ENCODE measurements around the gene L1CAM. TPM values are rescaled to one million over a fixed set of nuclear protein-coding genes. Genes with fewer than 3 reads are reported as not detected.

The L1CAM gene
- total RNA-seq, 4 donors from 2014 or later, result 5.2 to 7.1 (median 6.1) TPM

DNA sequence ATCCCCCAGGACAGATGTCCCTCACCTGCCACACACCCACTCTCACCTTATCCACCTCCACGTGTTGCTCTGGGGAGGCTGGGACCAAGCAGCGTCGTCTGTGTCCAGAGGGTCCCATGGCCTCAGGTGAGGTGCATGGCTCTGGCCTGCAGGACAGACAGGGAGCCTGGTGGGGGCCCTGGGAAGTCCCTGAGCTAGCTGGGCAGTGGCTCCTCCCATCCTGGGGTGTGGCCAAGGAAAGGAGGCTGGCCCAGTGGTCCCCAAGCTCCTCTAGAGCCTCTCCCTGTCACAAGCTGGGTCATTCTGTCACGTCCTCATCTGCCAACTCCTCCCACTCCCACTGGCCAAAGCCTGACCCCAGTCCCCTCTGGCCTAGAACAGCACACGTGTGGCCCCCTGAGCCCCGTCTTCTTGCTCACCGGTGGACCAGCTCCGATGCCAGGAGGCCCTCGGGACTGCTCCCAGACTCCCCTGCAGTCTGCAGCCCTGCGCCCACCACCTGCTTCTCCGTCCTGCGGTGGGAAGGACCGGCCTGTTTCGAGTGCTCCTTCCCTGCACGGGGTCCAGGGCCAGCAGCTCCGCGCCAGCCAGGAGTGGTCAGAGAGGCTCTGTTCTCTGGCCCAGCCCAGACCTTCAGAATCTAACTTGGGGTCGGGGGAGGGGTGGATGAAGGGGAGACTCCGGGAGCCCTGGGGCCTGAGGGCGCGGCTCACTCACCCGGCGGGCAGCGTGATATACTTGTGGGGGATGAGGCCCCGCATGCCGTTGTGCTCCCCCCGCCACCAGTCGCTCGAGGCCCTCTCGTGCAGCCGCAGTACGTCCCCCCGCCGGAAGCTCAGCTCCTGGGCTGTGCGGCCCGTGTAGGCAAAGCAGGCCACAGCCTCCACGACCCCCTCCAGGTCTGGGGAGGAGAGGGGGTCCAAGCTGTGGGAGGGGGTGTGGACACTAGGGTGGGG lies 23.3 kb upstream of the L1CAM start:
- H3K27ac ChIP-seq, result no peak overlapping the region
- no peak overlapping the region for H3K4me3 ChIP-seq
- no peak for DNase-seq
- TF ChIP-seq EP300 (IDR thresholded peaks at IDR 0.05; ENCODE audit: low read depth) (no peak), POLR2AphosphoS5 (IDR thresholded peaks at IDR 0.05) (no peak), POLR2A (IDR thresholded peaks at IDR 0.05) (no peak)
- TF ChIP-seq, protein P1, sequence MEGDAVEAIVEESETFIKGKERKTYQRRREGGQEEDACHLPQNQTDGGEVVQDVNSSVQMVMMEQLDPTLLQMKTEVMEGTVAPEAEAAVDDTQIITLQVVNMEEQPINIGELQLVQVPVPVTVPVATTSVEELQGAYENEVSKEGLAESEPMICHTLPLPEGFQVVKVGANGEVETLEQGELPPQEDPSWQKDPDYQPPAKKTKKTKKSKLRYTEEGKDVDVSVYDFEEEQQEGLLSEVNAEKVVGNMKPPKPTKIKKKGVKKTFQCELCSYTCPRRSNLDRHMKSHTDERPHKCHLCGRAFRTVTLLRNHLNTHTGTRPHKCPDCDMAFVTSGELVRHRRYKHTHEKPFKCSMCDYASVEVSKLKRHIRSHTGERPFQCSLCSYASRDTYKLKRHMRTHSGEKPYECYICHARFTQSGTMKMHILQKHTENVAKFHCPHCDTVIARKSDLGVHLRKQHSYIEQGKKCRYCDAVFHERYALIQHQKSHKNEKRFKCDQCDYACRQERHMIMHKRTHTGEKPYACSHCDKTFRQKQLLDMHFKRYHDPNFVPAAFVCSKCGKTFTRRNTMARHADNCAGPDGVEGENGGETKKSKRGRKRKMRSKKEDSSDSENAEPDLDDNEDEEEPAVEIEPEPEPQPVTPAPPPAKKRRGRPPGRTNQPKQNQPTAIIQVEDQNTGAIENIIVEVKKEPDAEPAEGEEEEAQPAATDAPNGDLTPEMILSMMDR (IDR thresholded peaks at IDR 0.05), result no peak
- in situ Hi-C loops (cut with MboI; ENCODE audit: low pct_ligation_motif_present in 1 of 4, low pct_unique_long_range_greater_than_20kb in 1 of 4, low sequenced_read_pairs in 3 of 4) (loop anchor here in 1 of 4 donors (25.0 kb wide), 1 partner anchor 97 kb away; no protein-coding TSS in a partner anchor), intact Hi-C loops (cut with DNase I; ENCODE audit: low total_unique reads) (no loop called here)
- H3K4me1 ChIP-seq, result peaks cover 0 to 3% (median under 1%) of the 10 kb centered on the region in 4 donors
- no peaks in the 10 kb centered on the region for H3K36me3 ChIP-seq
- 83% methylated on average over 37 of the region's 37 CpGs; no CpG with 5 or more reads in 1 of the 2 donors for WGBS, 2 donors (ENCODE audit: low coverage in 1 of 2)
- H3K27me3 ChIP-seq, result no peaks in the 10 kb centered on the region
- no peaks in the 10 kb centered on the region for H3K9me3 ChIP-seq

DNA sequence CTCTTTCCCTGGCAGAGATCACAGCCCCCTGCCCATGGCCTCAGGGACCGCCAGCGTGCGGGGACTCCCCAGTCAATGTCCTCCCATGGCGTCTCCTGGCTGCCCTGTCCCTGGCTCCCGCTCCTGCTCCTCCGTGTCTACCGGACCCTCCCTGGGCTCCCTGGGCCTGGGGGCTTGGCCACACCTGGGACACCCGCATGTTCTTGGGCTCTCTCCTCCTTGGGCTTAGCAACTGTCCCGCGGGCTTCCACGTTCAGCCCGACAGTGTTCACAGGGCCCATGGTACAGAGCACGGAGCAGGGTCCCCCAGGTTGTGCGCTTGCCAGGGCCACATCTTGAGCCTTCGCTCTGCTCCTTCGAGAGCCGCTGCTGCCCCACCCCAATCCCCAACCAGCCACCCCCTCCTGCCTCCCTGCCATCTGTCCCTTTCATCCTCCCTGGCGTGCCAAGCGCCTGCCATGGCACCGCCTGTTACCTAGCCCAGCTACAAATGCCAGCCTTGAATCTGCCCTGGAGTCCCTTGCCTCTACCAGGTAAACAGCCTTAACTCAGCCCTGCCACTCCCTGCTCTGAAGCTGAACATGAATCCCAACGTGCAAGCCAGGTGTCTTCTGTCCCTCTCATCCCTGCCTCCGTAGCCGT lies 22.4 kb upstream of the L1CAM start:
- Histone ChIP-seq H3K36me3 (no peaks in the 10 kb centered on the region), H3K27me3 (no peaks in the 10 kb centered on the region), H3K4me3 (no peak overlapping the region), H3K9me3 (no peaks in the 10 kb centered on the region), H3K27ac (no peak overlapping the region), H3K4me1 (peaks cover 0 to 12% (median 2%) of the 10 kb centered on the region in 4 donors)
- DNase-seq, result no peak
- TF ChIP-seq, protein P1 (IDR thresholded peaks at IDR 0.05), result no peak
- TF ChIP-seq EP300 (IDR thresholded peaks at IDR 0.05; ENCODE audit: low read depth), result no peak
- TF ChIP-seq POLR2AphosphoS5 (IDR thresholded peaks at IDR 0.05), result no peak
- TF ChIP-seq POLR2A (IDR thresholded peaks at IDR 0.05), result no peak
- in situ Hi-C loops (cut with MboI; ENCODE audit: low pct_ligation_motif_present in 1 of 4, low pct_unique_long_range_greater_than_20kb in 1 of 4, low sequenced_read_pairs in 3 of 4) (loop anchor here in 1 of 4 donors (25.0 kb wide), 1 partner anchor 96 kb away; no protein-coding TSS in a partner anchor), intact Hi-C loops (cut with DNase I; ENCODE audit: low total_unique reads) (no loop called here)
- 92% methylated on average over 23 of the region's 23 CpGs; no CpG with 5 or more reads in 1 of the 2 donors for WGBS, 2 donors (ENCODE audit: low coverage in 1 of 2)

DNA sequence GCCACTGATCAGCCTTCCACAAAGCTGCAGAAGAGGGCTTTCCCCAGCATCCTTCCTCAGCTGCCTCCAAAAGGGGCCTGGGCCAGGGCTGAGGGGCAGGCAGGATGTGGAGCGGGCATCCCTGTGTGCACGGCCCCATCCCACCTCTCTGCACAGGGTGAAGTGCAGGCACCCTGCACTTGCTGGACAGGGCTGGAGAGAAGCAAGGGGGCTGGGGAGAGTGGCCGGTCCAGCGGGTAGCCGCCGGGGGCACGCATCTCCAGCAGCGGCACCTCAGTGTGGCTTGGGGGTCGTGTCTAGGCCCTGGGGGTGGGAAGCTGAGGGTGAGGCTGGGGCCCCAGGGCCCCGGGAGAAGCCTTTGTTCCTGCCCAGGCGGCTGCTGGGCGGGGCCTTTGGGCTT lies 21.5 kb upstream of the L1CAM start:
- no peak overlapping the region for H3K4me3 ChIP-seq
- in situ Hi-C loops (cut with MboI; ENCODE audit: low pct_ligation_motif_present in 1 of 4, low pct_unique_long_range_greater_than_20kb in 1 of 4, low sequenced_read_pairs in 3 of 4), result loop anchor here in 1 of 4 donors (25.0 kb wide), 1 partner anchor 95 kb away; no protein-coding TSS in a partner anchor
- H3K27me3 ChIP-seq, result no peaks in the 10 kb centered on the region
- 82% methylated on average over 10 of the region's 12 CpGs; no CpG with 5 or more reads in 1 of the 2 donors for WGBS, 2 donors (ENCODE audit: low coverage in 1 of 2)
- TF ChIP-seq EP300 (IDR thresholded peaks at IDR 0.05; ENCODE audit: low read depth) (no peak), POLR2A (IDR thresholded peaks at IDR 0.05) (no peak), POLR2AphosphoS5 (IDR thresholded peaks at IDR 0.05) (no peak)
- TF ChIP-seq, protein P1 (IDR thresholded peaks at IDR 0.05), result no peak
- H3K9me3 ChIP-seq, result no peaks in the 10 kb centered on the region
- no peaks in the 10 kb centered on the region for H3K36me3 ChIP-seq
- H3K4me1 ChIP-seq, result peaks cover 0 to 12% (median 2%) of the 10 kb centered on the region in 4 donors
- DNase-seq, result no peak
- intact Hi-C loops (cut with DNase I; ENCODE audit: low total_unique reads), result no loop called here
- H3K27ac ChIP-seq, result no peak overlapping the region
